Neuronal stem cell (in vitro differentiated cells): ENCODE results near the gene MYH13. TPM values are rescaled to one million over a fixed set of nuclear protein-coding genes. Genes with fewer than 3 reads are reported as not detected.

Experiments used
- DNase-seq: peaks from one replicate; pipeline ENCODE4 v3.0.0-alpha.2; 2013; ENCODE audit warnings: low spot score
- H2AFZ ChIP-seq: one replicate; pipeline ENCODE4 v1.6.1; 2013; ENCODE audit warnings: mild to moderate bottlenecking, low read length, inconsistent platforms
- H2AK5ac ChIP-seq: 2 replicates; pipeline ENCODE4 v1.6.1; 2013; ENCODE audit warnings: low read depth, mild to moderate bottlenecking, inconsistent platforms, low read length, moderate library complexity, mixed read lengths
- H2BK120ac ChIP-seq: 2 replicates; pipeline ENCODE4 v1.6.1; 2013; ENCODE audit warnings: low read depth, mild to moderate bottlenecking, inconsistent platforms, low read length, moderate library complexity, mixed read lengths
- H2BK12ac ChIP-seq: one replicate; pipeline ENCODE4 v1.6.1; 2013; ENCODE audit warnings: low read length, inconsistent platforms
- H2BK15ac ChIP-seq: 2 replicates; pipeline ENCODE4 v1.6.1; 2013; ENCODE audit warnings: mild to moderate bottlenecking, low read length, inconsistent platforms, mixed read lengths
- H2BK5ac ChIP-seq: one replicate; pipeline ENCODE4 v1.6.1; 2013; ENCODE audit warnings: inconsistent platforms, mild to moderate bottlenecking, low read length, moderate library complexity
- H3K14ac ChIP-seq: one replicate; pipeline ENCODE4 v1.6.1; 2013; ENCODE audit warnings: low read length, inconsistent platforms
- H3K18ac ChIP-seq: 2 replicates; pipeline ENCODE4 v1.6.1; 2013; ENCODE audit warnings: low read length, inconsistent platforms
- H3K23ac ChIP-seq: 2 replicates; pipeline ENCODE4 v1.6.1; 2013; ENCODE audit warnings: low read depth, mild to moderate bottlenecking, mixed read lengths, low read length, inconsistent platforms; ENCODE audit not compliant: poor library complexity
- H3K27ac ChIP-seq: replicated peaks from 3 replicates; pipeline ENCODE4 v1.5.1; 2013; ENCODE audit warnings: low read length, inconsistent platforms
- H3K27me3 ChIP-seq, 3 experiments: 2 replicates each; pipeline ENCODE4 v1.6.1; 2013; ENCODE audit warnings: low read length in 3 of 3, mild to moderate bottlenecking in 2 of 3, inconsistent platforms in 1 of 3, low read depth in 1 of 3, mixed read lengths in 1 of 3, moderate library complexity in 1 of 3; ENCODE audit not compliant: control insufficient read depth in 3 of 3, insufficient read depth in 3 of 3
- H3K36me3 ChIP-seq, 2 donors: replicated peaks in 1 of 2; 2 replicates each; pipeline ENCODE4 v1.6.1; 2013; ENCODE audit warnings: low read length in 2 of 2; ENCODE audit not compliant: control insufficient read depth in 2 of 2, insufficient read depth in 2 of 2
- H3K4ac ChIP-seq: 2 replicates; pipeline ENCODE4 v1.6.1; 2013; ENCODE audit warnings: inconsistent platforms, mild to moderate bottlenecking, low read length, moderate library complexity
- H3K4me1 ChIP-seq, 2 donors: 1 replicate in 1 of 2; 2 replicates in 1 of 2; pipeline ENCODE4 v1.6.1; 2013; ENCODE audit warnings: low read length in 2 of 2, low read depth in 1 of 2; ENCODE audit not compliant: control insufficient read depth in 2 of 2, insufficient read depth in 1 of 2
- H3K4me2 ChIP-seq: one replicate; pipeline ENCODE4 v1.6.1; 2013; ENCODE audit warnings: mild to moderate bottlenecking, low read length, inconsistent platforms; ENCODE audit not compliant: insufficient read depth, poor library complexity, severe bottlenecking
- H3K4me3 ChIP-seq, 2 donors: 2 replicates each; pipeline ENCODE4 v1.5.1; 2013; ENCODE audit warnings: low read length in 2 of 2, mild to moderate bottlenecking in 2 of 2, inconsistent platforms in 1 of 2, moderate library complexity in 1 of 2
- H3K79me1 ChIP-seq: one replicate; pipeline ENCODE4 v1.6.1; 2013; ENCODE audit warnings: low read depth, mild to moderate bottlenecking, inconsistent platforms, low read length, moderate library complexity
- H3K9ac ChIP-seq: one replicate; pipeline ENCODE4 v1.6.1; 2013; ENCODE audit warnings: mild to moderate bottlenecking, low read depth, low read length, inconsistent platforms; ENCODE audit not compliant: poor library complexity
- H3K9me3 ChIP-seq, 2 donors: replicated peaks in 1 of 2; 2 replicates each; pipeline versions ENCODE3 to v1.6.1; 2013; ENCODE audit warnings: low read length in 2 of 2, mild to moderate bottlenecking in 2 of 2, inconsistent platforms in 1 of 2, low read depth in 1 of 2, mixed read lengths in 1 of 2, moderate library complexity in 1 of 2; ENCODE audit not compliant: control insufficient read depth in 2 of 2, insufficient read depth in 1 of 2
- H4K8ac ChIP-seq: one replicate; pipeline ENCODE4 v1.6.1; 2013; ENCODE audit warnings: low read depth, mild to moderate bottlenecking, inconsistent platforms, low read length, moderate library complexity
- H4K91ac ChIP-seq: one replicate; pipeline ENCODE4 v1.6.1; 2013; ENCODE audit warnings: low read length, low read depth, mild to moderate bottlenecking, inconsistent platforms; ENCODE audit not compliant: poor library complexity
- WGBS, 2 donors: extraction: QIAGEN DNeasy Blood & Tissue Kit; methylation state at CpG; one replicate each; pipeline ENCODE4 v1.1.7; 2013; ENCODE audit warnings: missing lambda C conversion rate in 2 of 2, mixed read lengths in 1 of 2; ENCODE audit not compliant: insufficient read length in 2 of 2, insufficient replicate concordance in 1 of 2; ENCODE audit errors: extremely low coverage in 2 of 2; 5-methylcytosine and 5-hydroxymethylcytosine counted together
- polyA plus RNA-seq, 2 experiments: library from polyadenylated mRNA; stranded (reverse); fragments of 200-250 nt; gene quantifications; one replicate each; pipeline ENCODE4 v1.2.3, GENCODE V29; 2013

The MYH13 gene
- polyA plus RNA-seq (2013, experiment 1 of 2), result not detected
- polyA plus RNA-seq (2013, experiment 2 of 2), result not detected

DNA sequence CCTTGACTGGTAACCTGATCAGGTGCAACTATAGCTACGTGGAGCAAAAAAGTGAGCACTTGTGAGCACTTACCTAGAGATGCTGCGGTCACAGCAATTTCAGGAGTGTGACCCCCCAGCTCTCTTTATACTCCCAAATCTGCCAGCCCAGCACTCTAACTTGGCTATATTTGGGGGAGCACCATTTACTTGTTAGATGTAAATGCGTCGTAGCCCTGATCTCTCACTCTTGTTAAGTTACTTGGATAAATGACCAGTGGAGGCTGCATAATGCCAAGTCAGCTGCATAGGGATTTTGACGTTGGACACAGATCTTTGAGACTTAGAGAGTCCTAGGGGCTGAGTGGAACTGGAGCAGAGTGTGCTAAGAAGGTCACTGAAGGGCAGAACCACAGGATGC lies at the start of gene MYH13:
Gene MYH13, minus strand, starts transcription at position 101 of the 400 bp plus-strand sequence. CDS start 8,476 bp downstream, outside the sequence.
- Histone ChIP-seq H3K9ac (no peak within 1 kb of the TSS), H3K23ac (no peak within 1 kb of the TSS), H3K4me1 (no peaks in the 10 kb centered on the region), H3K36me3 (no peaks in the 10 kb centered on the region), H4K91ac (no peak within 1 kb of the TSS), H3K79me1 (no peaks in the 10 kb centered on the region), H3K4me2 (no peak within 1 kb of the TSS), H2BK15ac (no peak within 1 kb of the TSS), H2BK120ac (no peak within 1 kb of the TSS), H3K18ac (no peak within 1 kb of the TSS), H2AFZ (no peak within 1 kb of the TSS), H3K27me3 (no peaks in the 10 kb centered on the region), H2BK12ac (no peak within 1 kb of the TSS), H3K14ac (no peak within 1 kb of the TSS), H3K4ac (no peak within 1 kb of the TSS), H2BK5ac (no peak within 1 kb of the TSS), H2AK5ac (no peak within 1 kb of the TSS), H4K8ac (no peak within 1 kb of the TSS), H3K27ac (no peak within 1 kb of the TSS), H3K9me3 (no peaks in the 10 kb centered on the region), H3K4me3 (no peak within 1 kb of the TSS)
- no CpG with 5 or more reads among the region's 5 CpGs for WGBS, 2 donors
- DNase-seq, result no peak

GRCh38 chr17:10421900-10422542 lies 49.2 kb upstream of the MYH13 start, which contains the start of gene MYH8:
Gene MYH8, minus strand, starts transcription at chr17:10421950. Its CDS starts 1,723 bp downstream, at chr17:10420227.
- no peaks in the 10 kb centered on the region for H3K36me3 ChIP-seq
- no peak within 1 kb of the TSS for H3K9ac ChIP-seq
- no peak within 1 kb of the TSS for H3K23ac ChIP-seq
- no peak within 1 kb of the TSS for H4K91ac ChIP-seq
- H3K18ac ChIP-seq, result no peak within 1 kb of the TSS
- no peak within 1 kb of the TSS for H3K14ac ChIP-seq
- no peak for DNase-seq
- H3K79me1 ChIP-seq, result no peaks in the 10 kb centered on the region
- no peak within 1 kb of the TSS for H3K4me2 ChIP-seq
- no CpG with 5 or more reads among the region's 7 CpGs for WGBS, 2 donors
- H3K27me3 ChIP-seq, result no peaks in the 10 kb centered on the region
- H2BK5ac ChIP-seq, result no peak within 1 kb of the TSS
- no peak within 1 kb of the TSS for H2AFZ ChIP-seq
- H2BK120ac ChIP-seq, result no peak within 1 kb of the TSS
- no peaks in the 10 kb centered on the region for H3K9me3 ChIP-seq
- no peak within 1 kb of the TSS for H3K4me3 ChIP-seq
- no peaks in the 10 kb centered on the region for H3K4me1 ChIP-seq
- H3K27ac ChIP-seq, result no peak within 1 kb of the TSS
- no peak within 1 kb of the TSS for H4K8ac ChIP-seq
- no peak within 1 kb of the TSS for H2AK5ac ChIP-seq
- no peak within 1 kb of the TSS for H3K4ac ChIP-seq
- no peak within 1 kb of the TSS for H2BK12ac ChIP-seq
- H2BK15ac ChIP-seq, result no peak within 1 kb of the TSS

DNA sequence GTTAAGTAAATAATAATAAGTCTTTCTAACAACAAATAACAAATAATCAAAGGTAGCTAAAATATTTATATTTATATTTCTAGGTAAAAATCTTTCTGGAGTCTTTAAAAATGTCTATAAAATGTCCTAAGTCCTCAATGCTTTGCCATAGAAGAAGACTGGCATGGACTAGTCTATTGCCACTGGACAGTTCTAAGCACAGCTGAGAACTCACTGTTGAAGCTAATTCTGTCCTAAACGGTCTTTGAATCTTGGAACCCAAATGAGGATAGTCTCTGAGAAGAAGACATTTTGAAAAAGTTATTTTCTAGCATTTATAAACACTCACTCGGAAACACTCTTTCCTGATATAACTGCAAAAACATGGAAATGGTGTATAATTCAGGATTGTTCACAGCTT lies 48.4 kb upstream of the MYH13 start:
- no peaks in the 10 kb centered on the region for H3K27me3 ChIP-seq
- no peak overlapping the region for H3K4ac ChIP-seq
- H4K91ac ChIP-seq, result no peak overlapping the region
- no peak overlapping the region for H2BK12ac ChIP-seq
- no peak overlapping the region for H4K8ac ChIP-seq
- H2BK15ac ChIP-seq, result no peak overlapping the region
- no peak overlapping the region for H3K4me2 ChIP-seq
- WGBS, 2 donors, result no CpG with 5 or more reads among the region's 2 CpGs
- H3K14ac ChIP-seq, result no peak overlapping the region
- no peak overlapping the region for H3K4me3 ChIP-seq
- H2AK5ac ChIP-seq, result no peak overlapping the region
- no peak overlapping the region for H3K18ac ChIP-seq
- no peak overlapping the region for H2BK5ac ChIP-seq
- no peaks in the 10 kb centered on the region for H3K4me1 ChIP-seq
- H3K9ac ChIP-seq, result no peak overlapping the region
- H3K36me3 ChIP-seq, result no peaks in the 10 kb centered on the region
- H2BK120ac ChIP-seq, result no peak overlapping the region
- H3K9me3 ChIP-seq, result no peaks in the 10 kb centered on the region
- H3K27ac ChIP-seq, result no peak overlapping the region
- DNase-seq, result no peak
- H3K79me1 ChIP-seq, result no peaks in the 10 kb centered on the region
- no peak overlapping the region for H2AFZ ChIP-seq
- H3K23ac ChIP-seq, result no peak overlapping the region

GRCh38 chr17:10420811-10421210 lies 48.0 kb upstream of the MYH13 start:
- DNase-seq, result no peak
- Histone ChIP-seq H3K18ac (no peak overlapping the region), H2BK15ac (no peak overlapping the region), H2BK12ac (no peak overlapping the region), H3K9me3 (no peaks in the 10 kb centered on the region), H2AK5ac (no peak overlapping the region), H4K91ac (no peak overlapping the region), H3K4me1 (no peaks in the 10 kb centered on the region), H3K14ac (no peak overlapping the region), H3K27me3 (no peaks in the 10 kb centered on the region), H3K4me3 (no peak overlapping the region), H3K4me2 (no peak overlapping the region), H2BK5ac (no peak overlapping the region), H3K79me1 (no peaks in the 10 kb centered on the region), H3K36me3 (no peaks in the 10 kb centered on the region), H4K8ac (no peak overlapping the region), H3K27ac (no peak overlapping the region), H3K23ac (no peak overlapping the region), H3K9ac (no peak overlapping the region), H3K4ac (no peak overlapping the region), H2AFZ (no peak overlapping the region), H2BK120ac (no peak overlapping the region)
- WGBS, 2 donors, result no CpG with 5 or more reads among the region's 2 CpGs
